Choroid plexus epithelial cell (primary cell): ENCODE results near the gene GMEB2.

Source experiments
- DNase-seq: peaks from one replicate; pipeline ENCODE4 v3.0.0-alpha.2; 2010; ENCODE audit warnings: low read depth
- H3K4me3 ChIP-seq: 2 replicates; pipeline ENCODE4 v1.5.1; 2011; ENCODE audit warnings: low read depth, mild to moderate bottlenecking, control low read depth, low read length, moderate library complexity
- TF ChIP-seq, protein P1 (sequence below): conservative IDR thresholded peaks from 2 replicates; pipeline ENCODE4 v1.5.1; 2011; ENCODE audit warnings: low read depth, mild to moderate bottlenecking, control low read depth, inconsistent platforms, low read length, moderate library complexity

GMEB2 gene

DNA sequence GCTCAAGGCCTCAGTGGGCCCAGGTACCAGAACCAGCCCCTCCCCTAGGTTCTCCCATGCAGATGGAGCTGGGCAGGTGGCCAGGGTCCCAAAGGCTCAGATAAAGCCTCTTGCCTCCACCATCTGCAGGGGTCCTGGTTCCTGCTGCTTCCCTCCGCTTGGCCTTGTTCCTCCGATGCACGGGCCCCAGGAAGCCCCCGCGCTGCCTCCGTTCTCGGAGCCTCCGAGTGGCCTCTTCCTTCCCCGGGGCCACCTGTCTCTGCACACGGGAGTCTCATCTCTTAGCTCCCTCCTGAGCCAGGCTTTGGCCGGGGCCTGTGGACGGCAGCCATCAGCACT lies 87.8 kb downstream of the GMEB2 start:
- DNase-seq = no peak
- TF ChIP-seq, protein P1, sequence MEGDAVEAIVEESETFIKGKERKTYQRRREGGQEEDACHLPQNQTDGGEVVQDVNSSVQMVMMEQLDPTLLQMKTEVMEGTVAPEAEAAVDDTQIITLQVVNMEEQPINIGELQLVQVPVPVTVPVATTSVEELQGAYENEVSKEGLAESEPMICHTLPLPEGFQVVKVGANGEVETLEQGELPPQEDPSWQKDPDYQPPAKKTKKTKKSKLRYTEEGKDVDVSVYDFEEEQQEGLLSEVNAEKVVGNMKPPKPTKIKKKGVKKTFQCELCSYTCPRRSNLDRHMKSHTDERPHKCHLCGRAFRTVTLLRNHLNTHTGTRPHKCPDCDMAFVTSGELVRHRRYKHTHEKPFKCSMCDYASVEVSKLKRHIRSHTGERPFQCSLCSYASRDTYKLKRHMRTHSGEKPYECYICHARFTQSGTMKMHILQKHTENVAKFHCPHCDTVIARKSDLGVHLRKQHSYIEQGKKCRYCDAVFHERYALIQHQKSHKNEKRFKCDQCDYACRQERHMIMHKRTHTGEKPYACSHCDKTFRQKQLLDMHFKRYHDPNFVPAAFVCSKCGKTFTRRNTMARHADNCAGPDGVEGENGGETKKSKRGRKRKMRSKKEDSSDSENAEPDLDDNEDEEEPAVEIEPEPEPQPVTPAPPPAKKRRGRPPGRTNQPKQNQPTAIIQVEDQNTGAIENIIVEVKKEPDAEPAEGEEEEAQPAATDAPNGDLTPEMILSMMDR = no peak
- H3K4me3 ChIP-seq = no peak overlapping the region

DNA sequence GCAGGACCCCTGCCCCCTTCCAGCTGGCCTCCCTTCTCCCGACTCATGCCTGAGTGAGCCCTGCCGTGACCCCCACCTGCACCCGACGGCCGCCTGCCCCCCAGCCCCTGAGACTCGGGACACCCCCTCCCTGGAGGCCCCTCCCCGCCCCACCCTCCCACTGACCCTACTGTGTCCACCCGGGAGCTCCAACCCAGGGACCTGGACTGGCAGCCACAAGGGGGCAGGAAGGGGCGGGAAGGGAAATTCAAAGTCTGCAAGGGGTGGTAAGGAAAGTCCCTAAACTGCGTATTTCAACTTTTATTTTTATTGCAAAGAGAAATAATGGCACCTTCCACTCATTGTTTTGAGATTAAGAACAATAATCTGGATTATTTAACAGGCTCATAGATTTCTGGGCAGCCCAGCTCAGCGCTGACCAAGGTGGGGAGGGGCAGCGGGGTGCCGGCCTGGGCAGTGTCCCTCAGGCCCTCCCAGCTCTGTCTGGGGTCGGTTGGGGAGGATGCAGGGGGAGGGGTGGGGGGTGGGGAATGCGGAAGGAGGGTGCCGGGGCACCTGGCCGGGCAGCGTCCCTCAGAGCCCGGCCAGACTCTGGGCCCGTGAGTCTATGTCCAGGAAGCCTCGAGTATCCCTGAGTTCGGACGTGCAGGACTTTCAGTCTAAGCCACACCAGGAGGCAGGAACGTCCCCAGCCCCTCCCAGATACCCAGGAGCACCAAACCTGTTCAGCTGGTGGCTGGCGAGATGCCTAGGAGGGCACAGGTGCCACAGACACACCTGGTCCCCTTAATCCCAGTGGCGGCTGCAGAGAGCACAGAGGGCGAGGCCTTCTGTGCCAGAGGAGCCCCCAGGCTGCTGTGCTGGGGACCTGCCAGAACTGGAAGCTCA lies 88.5 kb downstream of the GMEB2 start:
- TF ChIP-seq, protein P1 = no peak
- peak overlapping the region; percentile 36 for H3K4me3 ChIP-seq
- DNase-seq = peak; percentile 27
